Inflammatory macrophage treated with lipopolysaccharide for 1 hour (primary cell): Measurements from ENCODE around the gene ZNRF2.
A peak's percentile ranks its signal among the peaks of the same experiment; 100 is the strongest.
"Not testable (repeated sequence)": the region's sequence is repeated elsewhere in the genome, so short reads cannot be mapped to it uniquely, and the experiment has no call there.

Experiments
- DNase-seq, 2 donors: peaks; one replicate each; pipeline ENCODE4 v3.0.0-alpha.2; 2020 to 2022

The ZNRF2 gene

DNA sequence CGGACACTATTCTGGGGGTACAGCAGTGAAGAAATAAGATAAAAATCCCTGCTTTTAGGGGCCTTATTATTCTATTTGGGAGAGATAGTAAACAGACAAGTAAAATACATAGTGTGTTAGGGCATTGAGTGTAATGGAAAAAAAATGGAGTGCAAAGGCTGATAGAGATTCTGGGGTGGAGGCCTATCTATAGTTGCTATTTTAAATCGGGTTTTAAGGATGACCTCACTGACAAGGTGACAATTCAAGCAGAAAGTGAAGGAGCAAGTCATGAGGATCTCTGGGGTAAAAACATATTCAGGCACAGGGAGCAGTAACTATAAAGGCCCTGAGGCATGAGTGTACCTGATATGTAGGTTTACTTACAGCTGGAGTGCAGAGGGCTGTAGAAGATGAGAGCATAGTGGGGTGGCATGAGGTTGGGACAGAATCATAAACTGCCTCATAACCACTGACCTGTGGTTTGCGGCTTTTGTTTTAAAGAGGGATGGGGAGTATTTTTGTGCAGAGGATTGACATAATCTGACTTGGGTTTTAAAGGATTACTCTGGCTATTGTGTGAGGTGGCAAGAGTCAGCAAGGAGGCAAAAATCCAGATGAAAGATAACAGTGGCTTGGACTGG is 8.1 kb downstream of the ZNRF2 start:
- DNase-seq, result not testable (repeated sequence)

- DNase-seq, result not testable (repeated sequence)
Measured at GRCh38 chr7:30296304-30296703, 11.9 kb downstream of the ZNRF2 start.

GRCh38 chr7:30297499-30297898 is 13.1 kb downstream of the ZNRF2 start:
- not testable (repeated sequence) for DNase-seq

DNA sequence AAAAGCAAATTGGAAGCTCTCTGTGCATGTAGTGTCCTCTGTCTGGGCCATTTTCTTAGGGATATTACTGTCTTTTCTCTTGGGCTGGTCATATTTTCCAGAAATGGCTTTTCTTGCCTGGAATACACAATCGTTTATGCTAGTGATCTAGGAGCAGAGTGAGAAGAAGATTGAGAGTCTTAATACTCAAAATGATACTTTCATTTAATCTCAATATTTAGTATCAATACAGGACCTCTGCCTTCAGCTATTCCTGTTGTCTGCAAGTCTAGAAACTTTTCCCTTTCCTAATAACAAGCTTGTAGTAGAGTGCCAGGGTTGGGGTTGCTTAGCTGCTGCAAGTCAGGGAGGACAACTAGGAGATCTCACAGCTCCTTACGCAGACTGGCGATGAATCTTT is 14.0 kb downstream of the ZNRF2 start:
- not testable (repeated sequence) for DNase-seq

DNA sequence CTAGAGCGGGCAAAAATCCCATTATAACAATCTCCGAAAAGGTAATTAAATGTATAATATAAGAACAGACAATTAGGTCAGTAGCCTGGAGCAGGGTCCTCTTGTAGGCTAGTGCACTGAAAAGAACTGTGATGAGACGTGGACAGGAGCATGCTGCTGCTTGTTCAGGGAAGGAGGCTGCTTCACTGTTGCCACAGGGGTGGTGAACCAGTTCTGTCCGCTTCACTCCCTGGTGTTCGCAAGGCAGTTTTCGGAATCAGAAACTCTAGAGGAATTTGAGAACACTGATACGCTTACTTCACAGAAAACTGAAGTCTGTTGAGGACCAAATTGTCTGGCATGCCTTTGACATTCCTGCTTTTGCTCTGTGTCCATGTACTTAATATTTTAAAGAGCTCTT is 17.4 kb downstream of the ZNRF2 start:
- DNase-seq, result no peak

GRCh38 chr7:30302656-30303311 is 18.4 kb downstream of the ZNRF2 start:
- DNase-seq, result no peak

- DNase-seq, result no peak
Measured at GRCh38 chr7:30303312-30304039, 19.1 kb downstream of the ZNRF2 start.

DNA sequence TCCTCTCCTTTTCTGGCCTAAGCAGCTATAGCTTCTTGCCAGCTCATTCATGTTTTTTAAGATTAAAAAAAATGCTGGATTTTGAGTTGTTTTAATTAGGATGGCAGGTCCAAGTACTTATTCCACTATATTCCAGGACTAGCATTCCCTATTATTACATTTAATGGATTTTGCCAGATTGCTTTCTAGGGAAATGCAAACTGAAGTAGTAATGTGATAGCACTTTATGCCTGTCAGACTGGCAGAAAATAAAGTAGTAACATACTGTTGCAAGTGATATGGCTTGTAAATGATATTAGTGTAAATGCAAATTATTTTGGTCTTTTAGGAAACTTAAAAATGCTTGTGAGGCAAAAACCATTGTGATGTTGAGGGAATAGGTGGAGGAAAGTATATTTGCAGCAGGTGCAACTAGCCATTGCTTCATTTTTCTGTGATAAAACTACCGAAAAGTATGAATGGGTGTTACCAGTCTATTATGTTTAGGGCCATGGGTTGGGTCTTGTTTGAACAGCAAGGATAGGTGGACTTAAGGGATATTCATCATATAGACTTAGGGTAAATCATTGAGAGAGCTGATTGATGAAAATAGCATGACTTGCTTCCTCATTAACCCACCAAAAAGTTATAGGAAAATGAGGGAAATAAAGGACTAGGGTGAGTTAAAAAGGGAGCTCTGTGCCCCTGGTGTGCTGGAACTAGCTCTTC is 19.9 kb downstream of the ZNRF2 start:
- no peak for DNase-seq

DNA sequence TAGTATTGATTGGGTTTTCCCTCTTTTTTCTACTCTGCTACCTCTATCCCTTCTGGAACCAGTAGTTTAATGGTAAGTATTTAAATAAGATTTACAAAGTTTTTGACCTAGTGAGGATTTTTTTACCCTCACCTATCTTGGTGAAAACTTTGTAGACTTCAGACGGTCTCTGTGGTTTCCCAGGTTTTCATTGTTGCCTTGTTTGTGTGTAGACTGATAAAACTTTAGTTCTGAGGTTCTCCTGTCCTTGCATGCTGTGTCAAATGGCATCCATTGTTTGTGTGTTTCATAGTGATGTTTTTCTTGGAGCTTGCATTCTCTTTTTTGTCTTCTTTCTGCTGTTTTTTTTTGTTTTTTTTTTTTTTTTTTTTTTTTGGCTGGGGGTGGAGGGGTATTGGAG is 22.6 kb downstream of the ZNRF2 start:
- DNase-seq, result no peak

- no peak for DNase-seq
Measured at GRCh38 chr7:30308389-30308788, 24.0 kb downstream of the ZNRF2 start.

DNA sequence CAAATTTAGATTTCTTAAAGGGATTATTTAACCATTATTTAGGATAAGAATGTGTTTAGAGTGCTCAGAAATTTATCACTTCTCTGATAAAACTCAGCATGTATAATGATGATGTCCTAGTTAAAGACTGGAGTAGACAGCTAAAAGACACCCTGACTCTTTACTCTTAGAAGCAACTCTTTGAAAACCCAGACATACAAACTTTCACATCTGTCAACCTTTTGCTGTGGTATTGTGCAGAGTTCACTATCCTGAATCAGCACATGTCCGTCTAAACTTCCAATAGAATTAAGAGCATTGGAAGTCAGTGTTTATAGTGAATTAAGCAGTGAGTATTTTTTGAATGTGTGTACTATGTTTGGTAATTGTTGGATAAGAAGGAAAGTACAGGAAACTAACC is 24.9 kb downstream of the ZNRF2 start:
- DNase-seq, result no peak

DNA sequence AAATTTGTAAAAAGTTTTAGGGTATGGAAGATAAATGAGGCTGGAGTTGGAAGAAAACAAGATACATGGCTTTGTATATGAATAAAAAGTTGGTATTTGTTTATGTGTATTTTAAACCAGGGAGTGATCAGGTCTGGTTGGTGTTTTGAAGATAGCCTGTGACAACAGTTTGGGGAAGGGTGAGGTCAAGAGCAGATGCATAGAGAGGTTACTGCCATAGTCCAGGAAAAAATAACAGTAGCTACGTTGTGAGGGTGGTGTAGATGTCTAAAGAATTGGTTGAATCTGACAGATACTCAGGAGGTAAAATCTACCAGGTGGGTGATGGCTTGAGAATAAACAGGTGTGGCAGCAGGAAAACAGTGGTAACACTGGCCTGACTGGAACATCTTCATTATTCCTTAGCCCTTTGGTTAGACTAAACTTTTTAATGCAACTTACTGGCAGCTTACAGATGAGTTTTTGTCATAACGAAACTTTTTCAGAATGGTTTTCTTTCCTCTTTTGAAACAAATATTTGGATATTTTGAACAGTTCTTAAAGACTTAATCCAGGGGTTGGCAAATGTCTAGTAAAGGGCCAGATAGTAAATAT is 25.5 kb downstream of the ZNRF2 start:
- DNase-seq, result no peak

GRCh38 chr7:30310674-30311362 is 26.4 kb downstream of the ZNRF2 start:
- no peak for DNase-seq

DNA sequence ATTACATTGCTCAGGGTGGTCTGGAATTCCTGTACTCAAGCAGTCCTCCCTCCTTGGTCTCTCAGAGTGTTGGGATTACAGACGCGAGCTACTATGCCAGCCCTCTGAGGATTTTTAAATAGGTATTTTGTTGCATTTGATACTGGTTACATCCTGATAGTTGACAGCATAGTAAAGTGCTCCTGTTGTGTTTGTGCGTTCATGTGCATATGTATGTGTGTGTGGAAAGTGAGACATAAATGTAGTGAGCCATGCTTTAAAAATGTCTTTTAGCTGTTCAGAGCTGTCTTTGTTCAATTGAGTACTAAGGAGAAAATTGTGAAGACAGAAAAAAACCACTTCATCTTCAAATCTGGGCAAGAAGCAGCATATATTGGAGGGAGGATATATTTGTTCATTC is 27.8 kb downstream of the ZNRF2 start:
- DNase-seq, result no peak

DNA sequence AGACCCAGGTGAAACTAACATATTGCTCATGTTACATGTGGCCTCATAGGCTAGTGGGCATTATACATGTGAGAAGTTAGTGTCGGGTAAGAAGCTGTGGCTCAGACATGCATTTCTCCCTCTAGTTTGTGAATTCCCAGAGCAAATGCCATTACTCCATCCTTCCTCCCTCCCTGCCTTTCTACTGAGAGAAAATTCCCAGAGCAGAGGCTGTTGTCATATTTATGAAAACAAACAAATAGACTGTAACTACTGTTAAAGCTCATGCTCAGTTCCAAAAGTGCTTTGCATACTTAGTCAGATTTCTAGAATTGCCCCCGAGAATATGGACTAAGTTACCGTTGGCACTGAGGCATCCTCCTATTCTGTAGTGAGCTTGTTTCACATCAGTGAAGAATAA is 29.0 kb downstream of the ZNRF2 start:
- DNase-seq, result no peak

DNA sequence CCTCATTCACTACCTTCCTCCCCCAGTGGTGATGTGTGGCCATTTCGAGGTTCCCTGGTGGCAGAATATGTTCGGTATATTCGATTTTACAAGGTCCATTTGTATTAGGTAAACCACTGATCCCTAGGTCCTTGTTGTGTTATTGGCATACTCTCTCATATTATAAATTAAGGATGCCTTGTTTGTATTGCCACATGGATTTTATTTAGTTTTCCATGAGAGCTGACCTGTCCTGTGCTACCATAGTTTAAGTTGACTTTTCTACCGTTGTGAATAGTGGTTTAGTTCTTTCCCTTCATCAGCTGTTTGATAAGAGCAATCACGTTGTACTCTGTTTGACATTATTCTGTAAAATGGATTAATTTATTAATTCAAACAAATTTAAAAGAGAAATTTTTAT is 29.4 kb downstream of the ZNRF2 start:
- DNase-seq, result no peak

DNA sequence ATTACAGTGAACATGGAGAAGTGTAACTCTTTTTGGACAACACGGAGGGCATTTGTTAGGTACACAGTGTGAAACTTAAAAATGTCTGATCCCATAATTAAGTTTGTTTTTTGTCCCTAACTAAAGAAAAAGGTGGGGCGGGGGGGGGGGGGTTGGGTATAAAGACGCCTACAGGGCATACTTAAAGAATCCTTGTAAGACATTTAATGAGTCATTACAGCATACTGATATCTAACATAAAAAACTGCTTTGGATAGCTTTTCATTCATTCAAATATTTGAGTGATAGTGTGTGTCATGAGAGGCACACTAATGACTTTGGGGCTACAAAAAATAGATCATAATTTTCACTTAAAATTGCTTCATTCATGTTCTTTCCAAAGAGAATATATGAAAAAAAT is 31.2 kb downstream of the ZNRF2 start:
- DNase-seq, result no peak

DNA sequence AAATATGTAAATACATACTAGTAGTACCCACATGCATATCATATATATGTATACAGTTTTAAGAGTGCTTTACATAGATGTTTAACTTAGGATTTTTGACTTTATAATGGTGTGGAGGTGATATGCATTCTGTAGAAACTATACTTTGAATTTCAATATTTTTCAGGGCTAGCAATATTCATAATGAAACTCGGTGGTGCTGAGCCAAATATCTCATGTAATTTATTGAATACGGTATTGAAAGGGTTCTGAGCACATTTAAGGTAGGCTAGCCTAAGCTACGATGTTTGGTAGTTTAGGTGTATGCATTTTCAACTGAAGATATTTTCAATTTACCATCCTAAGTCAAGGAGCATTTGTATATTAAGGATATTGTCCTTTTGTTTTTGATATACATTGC is 36.0 kb downstream of the ZNRF2 start:
- no peak for DNase-seq

DNA sequence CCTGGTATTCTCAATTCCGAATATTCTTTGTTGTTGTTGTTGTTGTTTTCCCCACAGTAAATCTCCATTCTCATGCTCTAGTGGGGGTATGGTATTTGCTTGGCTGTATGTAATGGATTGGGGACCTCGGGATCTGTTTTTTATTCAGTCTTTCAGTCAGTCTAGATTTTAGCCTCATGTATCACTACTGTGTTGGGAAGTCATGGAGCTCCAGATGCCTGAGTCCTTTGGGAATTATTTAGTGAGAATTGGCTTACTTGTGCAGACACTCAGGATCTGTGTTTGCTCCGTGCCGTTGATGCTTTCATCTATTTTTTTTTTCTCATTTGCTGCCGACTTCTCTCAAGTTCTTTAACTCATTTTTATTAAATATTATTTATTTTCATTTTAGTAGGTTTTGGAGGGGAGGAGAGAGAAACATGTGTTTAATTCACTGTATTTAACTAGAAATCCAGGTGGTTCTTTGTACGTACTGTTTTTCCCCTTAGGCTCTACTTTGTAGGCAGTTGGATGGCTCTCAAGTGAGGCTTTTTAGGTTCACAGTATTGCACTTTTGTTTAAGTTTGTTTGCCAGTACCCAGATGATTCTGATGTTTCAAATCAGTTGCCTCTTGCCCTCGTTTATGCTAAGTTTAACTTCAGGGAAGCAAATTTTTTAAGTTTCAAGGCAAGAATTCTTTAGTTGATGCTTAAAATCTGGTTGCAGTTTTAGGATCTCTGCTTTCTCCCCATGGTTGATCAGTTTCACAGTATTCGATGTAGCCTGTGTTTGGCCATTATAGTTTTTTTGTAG is 36.9 kb downstream of the ZNRF2 start:
- no peak for DNase-seq

- DNase-seq, result peak in 1 of 2 donors; percentile 50
Measured at GRCh38 chr7:30321882-30322192, 37.4 kb downstream of the ZNRF2 start.

GRCh38 chr7:30322271-30323005 is 38.0 kb downstream of the ZNRF2 start:
- DNase-seq, result no peak
